Measurements from ENCODE around the gene PSENEN.

PSENEN gene

DNA sequence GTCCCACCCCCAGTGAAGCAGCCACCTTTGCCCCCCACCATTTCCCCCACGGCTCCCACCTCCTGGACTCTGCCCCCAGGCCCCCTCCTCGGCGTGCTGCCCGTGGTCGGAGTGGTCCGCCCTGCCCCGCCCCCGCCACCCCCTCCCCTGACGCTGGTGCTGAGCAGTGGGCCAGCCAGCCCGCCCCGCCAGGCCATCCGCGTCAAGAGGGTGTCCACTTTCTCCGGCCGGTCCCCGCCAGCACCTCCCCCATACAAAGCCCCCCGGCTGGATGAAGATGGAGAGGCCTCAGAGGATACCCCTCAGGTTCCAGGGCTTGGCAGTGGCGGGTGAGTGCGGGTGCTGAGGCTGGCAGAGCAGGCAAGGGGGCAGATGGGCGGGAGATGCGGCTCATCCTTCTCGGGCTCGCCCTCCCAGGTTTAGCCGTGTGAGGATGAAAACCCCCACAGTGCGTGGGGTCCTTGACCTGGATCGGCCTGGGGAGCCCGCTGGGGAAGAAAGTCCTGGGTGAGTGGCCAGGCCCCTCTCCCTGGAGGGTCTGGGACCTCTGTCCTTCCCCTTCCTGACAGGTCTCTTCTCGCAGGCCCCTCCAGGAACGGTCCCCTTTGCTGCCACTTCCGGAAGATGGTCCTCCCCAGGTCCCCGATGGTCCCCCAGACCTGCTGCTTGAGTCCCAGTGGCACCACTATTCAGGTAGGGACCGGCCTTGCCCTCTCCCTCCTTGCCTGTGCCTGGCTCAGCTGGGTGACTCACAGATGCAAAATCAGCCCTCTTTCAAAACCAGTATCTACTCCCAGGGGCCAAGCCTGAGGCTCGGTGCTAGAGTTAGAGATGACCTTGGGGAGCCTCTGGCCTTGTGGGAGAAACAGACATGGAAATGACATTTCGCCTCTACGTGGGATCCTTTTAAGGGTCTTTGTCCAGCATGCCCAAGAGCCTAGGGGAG lies 12.0 kb upstream of the PSENEN start:
- DNase-seq (ENCODE audit: low spot score) = no peak

DNA sequence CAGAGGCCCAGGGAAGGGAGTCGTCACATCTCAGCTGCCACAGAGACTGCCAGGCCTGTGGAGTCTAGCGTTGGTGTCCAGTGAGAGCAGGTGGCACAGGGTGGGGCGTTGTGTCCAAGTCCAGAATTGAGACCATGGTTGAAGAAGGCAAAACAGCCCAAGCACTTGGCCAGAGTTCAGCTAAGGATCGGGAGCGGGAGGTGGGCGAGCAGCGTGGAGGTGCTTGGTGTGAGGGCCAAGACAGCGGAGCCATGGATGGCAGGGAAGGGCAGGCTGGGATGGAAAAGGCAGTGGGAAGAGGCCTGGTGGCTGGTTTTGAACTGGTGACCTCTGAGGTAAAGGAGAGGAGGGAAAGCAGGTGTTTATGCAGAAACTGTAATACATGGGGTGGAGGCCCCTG lies 11.2 kb upstream of the PSENEN start:
- no peak for DNase-seq (ENCODE audit: low spot score)

DNA sequence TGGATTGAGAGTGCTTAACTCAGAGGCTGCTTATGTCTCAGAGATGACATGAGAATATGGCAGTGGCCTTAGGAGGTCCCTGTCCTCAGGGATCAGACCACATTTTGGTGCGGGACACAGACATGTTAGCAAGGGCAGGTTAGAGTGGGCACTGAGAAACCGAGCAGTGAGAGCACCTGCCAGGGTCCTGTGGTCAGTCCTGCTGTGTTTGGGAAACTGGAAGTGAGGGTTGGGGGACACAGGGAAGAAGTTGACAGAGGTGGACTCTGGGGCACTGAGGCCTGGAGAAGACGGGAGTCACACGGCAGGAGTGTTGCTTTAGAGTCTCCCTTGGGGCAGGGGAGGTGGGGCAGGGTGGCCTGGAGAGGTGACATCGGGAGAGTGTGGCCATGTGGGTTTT lies 10.6 kb upstream of the PSENEN start:
- no peak for DNase-seq (ENCODE audit: low spot score)

DNA sequence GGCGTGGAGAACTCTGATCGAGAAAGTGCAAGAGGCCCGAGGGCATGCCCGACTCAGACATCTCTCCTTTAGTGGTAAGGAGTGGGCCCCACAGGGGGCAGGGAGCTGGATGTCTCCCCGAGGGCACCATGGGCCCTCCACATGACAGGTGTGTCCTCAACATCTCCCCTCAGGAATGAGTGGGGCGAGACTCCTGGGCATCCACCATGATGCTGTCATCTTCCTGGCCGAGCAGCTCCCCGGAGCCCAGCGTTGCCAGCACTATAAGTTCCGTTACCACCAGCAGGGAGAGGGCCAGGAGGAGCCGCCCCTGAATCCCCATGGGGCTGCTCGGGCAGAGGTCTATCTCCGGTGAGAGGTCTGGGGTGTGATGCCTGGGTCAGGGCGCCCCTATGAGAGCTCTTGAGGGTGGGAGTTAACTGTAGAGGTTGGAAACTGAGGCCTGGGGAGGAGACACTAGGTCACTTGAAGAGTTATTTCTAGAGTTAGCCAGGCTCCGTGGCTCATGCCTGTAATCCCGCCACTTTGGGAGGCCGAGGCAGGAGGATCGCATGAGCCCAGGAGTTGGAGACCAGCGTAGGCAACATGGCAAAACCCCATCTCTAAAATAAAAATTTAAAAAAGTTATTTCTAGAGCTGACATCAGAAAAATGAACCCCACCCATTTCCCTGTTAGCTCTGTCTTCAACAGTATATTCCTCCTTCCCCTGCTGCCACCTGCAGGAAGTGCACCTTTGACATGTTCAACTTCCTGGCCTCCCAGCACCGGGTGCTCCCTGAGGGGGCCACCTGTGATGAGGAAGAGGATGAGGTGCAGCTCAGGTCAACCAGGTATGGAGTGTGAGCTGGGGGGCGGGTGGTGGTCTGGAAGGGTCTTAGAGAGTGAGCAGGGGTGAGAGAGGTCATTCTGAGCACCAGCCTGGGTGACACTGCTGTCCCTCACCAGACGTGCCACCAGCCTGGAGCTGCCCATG lies 8.3 kb upstream of the PSENEN start:
- DNase-seq (ENCODE audit: low spot score) = no peak

DNA sequence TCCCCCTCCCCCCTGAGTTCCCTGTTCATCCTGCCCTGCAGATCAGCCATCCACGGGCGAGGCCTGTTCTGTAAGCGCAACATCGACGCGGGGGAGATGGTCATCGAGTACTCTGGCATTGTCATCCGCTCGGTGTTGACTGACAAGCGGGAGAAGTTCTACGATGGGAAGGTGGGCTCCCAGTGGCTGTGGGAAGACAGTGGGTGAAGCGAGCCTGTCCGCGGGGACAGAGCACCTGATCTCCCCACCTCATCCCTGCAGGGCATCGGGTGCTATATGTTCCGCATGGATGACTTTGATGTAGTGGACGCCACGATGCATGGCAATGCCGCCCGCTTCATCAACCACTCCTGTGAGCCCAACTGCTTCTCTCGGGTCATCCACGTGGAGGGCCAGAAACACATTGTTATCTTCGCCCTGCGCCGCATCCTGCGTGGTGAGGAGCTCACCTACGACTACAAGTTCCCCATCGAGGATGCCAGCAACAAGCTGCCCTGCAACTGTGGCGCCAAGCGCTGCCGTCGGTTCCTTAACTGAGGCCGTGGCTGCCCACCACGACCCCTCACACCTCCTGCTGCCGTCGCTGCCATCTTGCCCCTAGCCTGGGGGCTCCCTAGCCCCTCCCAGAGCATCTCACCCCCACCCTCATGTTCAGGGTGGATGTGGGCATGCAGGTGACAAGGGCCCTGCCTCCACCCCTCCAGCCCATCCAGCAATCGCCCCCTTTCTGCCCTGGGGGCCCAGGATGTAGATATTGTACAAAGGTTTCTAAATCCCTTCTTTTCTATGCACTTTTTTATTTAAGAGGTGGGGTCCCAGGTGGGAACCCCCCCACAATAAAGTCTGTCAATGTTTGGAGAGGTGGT lies 7.2 kb upstream of the PSENEN start:
- DNase-seq (ENCODE audit: low spot score) = no peak

DNA sequence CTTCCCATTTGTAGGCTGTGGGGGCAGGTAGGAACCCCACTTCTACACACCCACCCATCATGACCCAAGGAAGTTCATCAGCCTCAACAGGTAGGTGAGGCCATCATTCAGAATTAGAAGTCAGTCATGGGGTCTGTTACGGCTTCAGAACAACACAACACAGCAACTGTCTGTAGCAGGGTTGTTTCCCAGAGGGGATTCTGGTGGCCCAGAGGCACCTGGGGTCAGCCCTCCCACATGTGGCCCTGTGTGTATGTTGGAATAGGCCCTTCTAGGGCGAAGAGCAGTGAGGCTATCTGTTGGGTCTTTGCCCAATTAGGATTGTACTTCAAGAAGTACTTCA lies 6.6 kb upstream of the PSENEN start:
- no peak for DNase-seq (ENCODE audit: low spot score)

DNA sequence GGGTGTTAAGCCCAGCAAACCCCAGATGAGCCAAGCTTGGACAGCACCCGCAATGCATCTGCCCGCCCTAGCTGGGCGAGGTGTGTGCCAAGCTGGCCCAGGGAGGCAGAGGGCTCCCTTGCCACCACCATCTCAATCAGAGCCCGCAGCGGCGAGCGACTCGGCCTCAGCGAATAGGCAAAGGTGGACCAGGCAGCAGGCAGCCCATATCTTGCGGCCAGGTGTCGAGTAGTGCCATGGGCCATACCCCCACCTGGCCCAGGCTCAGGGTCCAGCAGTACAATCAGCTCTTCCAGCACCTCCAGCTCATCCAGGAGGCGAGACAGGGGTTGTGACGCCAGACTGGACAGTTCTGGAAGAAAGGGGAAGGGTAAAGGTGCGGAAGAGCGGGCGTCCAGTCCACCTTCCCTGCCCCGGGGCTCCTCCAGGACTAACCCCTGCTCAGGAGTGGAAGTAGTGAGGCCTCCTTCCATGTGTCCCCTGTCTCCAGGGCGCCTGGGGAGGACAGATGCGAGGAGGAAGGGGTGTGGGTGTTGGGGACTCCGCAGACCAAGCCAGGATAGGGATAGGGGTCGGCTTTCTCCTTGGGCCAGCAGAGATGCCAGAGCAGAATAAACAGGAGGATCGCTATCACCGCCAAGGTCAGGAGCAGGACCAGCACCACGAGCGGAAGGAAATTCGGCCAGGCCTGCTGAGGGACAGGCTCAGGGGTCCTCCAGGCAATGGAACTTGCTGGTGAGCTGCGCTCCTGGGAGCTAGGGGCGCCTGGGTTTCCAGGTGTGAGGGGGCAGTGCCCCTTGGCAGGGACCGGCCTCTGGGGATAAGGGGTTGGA lies 6.0 kb upstream of the PSENEN start:
- DNase-seq (ENCODE audit: low spot score) = no peak

DNA sequence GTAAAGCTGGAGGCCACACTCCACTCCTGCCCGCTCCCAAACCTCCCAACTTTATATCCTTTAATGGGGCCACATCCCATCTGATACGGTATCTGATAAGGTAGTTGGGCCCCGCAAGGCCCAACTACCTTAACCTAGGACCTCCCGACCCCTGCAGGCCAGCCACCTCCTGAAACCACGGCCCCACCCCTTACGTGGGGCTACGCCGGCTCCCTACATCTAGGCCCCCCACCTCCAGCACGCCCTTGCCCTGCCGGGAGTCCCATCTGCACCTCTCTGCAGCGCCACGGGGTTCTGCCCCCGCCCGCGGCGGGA lies 5.4 kb upstream of the PSENEN start:
- no peak for DNase-seq (ENCODE audit: low spot score)

DNA sequence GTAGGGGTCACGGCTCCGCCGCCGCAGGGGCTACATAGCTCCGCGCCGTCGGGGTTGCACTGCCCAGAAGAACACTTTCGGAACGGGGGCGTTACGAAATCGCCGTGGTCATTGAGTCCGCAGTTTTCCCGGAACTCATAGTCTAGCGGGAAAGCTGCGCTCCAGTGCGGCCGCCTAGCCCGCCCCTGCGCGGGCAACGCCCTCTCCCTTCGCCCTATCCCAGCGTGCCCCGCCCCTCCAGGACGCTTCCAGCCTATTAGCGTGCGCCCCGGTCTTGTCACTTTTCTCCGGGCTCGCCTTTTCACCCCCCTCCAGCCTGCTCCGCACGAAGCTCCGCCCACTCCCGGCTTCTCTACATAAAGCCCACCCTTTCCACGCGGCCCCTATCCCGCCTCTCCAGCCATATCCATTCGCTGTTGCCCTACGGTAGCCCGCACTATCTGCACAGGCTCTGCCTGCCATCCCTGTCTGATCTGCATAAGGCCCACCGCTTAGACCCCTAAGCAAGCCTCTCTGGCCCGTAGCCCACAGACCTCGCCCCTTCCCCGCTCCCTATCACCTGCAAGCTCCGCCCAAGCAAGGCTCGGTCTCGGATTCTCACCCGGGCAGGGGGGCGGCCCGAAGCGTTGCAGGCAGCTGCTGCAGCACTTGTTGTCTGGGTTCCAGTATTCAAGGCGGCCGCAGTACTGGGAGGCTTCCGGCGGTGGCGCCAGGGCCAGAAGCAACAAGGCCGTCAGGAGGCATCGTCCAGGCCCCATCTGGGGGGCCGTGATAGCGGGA lies 4.8 kb upstream of the PSENEN start:
- DNase-seq (ENCODE audit: low spot score) = peak; percentile 96

DNA sequence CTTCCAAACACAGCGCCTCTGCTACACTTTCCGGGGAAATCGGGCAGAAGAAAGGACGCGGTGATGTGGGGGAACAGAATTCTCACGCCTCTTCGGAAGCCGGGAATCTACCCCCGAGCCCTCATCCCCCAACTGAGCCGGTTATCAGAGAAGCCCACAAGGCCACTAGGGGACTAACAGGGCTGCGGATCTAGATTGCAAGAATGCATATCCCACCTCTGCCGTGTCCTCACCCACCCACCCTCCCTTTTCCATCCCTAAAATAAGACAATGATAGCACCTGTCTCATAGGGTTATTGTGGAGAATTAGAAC lies 4.3 kb upstream of the PSENEN start:
- no peak for DNase-seq (ENCODE audit: low spot score)

DNA sequence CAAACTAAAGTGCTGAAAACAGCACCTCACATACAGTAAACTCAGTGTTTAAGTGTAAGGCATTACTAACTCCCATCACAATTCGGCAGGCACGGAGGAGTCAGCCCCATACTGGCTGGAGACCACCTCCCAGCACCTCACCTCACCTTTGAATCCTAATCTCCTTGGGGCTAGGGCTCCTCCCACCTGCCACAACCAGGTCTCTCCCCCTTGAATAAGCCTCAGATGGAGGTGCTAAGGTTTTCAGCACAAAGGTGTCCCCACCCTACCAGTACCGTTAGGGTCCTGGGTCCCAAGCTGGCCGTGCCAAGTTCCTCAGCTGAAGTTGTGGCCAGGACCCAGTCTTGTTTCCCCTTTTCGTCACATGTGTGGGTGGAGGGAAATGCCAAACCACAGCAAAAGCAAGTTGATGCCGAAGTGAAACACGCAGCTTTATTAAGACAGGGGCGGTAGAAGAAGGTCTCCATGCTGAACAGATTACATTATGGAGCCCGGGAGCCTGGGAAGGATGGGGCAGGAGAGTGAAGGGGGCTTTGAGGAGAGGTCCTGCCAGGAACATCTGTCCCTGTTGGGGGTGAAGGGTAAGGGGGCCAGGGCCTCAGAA lies 3.2 kb upstream of the PSENEN start, which contains the start of gene IGFLR1:
Gene IGFLR1, minus strand, starts transcription at position 332 of the 604 bp plus-strand sequence. CDS start 1,272 bp downstream, outside the sequence.
- peak; percentile 79 for DNase-seq (ENCODE audit: low spot score)

DNA sequence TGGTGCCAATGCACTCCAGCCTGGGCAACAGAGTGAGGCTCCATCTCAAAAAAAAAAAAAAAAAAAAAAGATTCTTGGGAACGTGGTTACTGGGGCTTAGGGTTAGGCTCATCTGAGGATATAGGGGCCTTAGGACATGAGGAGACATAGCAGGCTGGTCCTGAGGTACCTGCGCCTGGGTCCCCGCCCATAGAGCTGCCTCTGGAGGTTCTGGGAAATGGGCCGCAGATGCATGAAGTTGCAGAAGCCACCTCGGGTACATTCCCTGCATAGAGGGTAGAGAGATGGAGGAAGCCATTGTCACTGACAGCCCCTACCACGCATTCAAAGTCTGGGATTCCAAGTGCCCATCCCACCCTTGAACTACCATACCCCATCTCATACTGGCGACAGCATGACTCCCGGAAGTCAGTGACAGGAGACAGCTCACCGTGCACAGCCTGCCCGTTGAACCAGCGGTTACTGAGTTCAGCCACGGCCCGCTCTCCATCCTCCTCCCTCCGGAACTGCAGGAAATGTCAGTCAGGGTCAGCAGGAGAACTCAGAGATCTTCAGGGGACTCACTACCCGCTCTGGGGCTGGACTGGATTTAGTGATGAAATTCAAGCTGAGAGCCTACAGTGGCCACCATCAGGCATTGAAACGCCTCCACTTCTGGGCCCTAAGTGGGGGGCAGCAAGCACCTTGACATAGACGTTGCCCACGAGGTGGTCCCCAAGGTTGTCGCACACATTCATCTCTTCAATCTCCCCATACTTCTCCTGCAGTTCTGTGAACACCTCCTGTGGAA lies 1.6 kb upstream of the PSENEN start:
- no peak for DNase-seq (ENCODE audit: low spot score)

DNA sequence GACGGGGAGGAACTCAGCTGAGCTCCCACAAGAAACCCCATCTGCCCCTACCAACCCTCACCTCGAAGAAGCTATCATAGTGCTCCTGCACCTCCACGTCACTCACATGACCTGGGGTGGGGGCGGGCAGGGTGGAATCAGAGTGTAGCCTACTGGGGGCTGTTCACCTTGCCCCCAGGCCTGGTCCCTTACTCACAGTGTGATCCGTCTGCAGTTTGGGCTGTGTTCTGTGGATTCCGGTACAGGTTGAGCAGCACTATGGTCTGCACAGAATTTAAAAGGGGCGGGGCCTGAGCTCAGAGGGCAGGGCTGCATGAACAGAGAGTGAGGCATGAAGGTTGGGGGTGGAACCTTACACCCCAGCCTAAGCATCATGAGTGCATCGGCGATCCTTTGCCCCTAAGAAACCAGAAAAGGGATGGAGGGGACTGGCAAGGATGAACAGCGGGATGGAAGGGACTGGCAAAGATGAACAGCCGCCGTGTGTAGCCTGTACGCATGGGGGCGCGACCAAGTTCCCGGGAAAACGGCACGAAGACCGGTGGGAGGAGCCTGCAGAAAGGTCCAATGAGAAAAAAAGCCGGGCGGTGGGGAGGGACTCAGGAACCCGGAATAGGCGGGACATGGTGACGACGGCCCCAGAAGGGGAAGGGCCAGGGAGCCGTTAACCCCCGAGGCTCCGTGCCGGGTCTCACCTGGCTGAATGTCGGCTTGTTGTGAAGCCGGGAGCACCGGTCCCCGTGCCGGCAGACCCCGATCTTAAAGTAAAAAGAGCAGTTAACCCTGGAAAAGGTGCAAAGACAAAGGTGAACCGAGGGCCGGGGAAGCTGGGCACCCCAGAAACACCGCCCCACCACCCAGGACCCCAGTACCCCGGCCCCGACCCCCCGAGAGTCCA lies 772 bp upstream of the PSENEN start:
- DNase-seq (ENCODE audit: low spot score) = peak; percentile 95

DNA sequence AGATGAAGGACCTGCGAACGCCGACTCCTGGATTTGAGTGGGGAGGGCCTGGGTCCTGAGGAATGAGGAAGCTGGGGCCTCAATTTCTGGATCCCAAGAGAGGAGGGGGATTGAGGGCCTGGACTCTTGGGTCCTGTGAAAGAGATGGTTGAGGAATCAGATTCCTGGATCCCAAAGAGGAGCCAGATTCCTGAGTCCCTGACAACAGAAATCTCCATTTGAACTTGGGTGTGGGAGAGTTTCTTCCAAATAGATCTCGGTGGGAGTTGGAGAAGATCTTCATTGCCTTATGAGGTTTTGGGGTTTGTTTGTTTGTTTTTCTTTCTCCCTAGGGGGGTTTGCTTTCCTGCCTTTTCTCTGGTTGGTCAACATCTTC lies 624 bp downstream of the PSENEN start:
- DNase-seq (ENCODE audit: low spot score) = no peak

DNA sequence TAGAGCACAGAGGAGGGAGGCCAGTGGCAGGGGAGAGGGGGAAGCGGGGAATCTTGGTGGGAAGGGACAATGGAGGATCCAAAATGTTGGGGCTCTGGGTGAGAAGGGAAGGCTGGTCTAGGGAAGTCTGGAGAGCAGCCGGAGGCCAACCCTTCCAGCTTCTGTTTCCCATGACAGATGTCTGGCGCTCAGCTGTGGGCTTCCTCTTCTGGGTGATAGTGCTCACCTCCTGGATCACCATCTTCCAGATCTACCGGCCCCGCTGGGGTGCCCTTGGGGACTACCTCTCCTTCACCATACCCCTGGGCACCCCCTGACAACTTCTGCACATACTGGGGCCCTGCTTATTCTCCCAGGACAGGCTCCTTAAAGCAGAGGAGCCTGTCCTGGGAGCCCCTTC lies 1.1 kb downstream of the PSENEN start:
- no peak for DNase-seq (ENCODE audit: low spot score)

DNA sequence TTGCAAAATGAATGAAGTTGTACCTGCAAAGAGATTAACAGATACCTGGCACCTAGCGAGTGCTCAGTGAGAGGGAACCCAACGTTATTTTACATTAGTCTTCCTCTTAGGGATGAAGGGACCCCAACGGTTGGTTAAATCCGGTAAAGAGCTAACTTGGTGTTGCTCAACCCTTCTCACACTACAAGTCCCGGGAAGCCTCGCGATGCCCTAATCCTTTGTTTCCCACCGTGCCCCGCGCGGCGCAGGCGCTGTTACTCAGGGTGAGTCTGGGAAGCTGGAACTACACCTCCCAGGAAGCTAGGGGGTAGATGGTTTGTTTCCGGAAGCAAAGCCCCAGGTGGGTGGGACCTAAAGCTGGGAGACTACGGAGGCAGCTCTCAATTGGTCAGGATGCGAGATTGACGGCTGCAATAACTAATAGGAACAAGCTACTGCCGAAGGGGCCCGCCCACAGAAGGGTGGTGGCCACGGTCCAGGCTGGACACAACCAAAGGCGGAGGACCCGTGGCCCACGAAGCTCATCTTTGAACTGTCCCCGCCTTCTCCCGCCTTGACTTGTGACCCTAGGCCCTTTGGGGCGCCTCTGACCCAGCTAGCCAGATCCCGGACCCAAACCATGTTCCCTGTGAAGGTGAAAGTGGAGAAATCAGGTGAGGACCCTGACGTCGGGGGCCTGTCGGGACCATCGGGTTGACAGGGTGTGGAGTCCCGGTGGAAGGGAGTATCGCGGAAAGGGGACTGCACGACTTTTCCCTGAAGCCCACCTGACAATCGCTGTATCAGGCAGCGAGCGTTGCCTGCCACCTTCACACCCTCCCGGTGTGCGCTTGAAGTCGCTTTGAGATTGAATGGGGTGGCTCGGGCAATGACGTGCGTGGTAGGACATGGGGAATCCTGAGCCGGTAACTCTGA lies 2.9 kb downstream of the PSENEN start, which contains the start of gene LIN37:
Gene LIN37, plus strand, starts transcription at position 471 of the 915 bp plus-strand sequence. Its CDS starts 149 bp downstream, at position 620.
- DNase-seq (ENCODE audit: low spot score) = peak; percentile 100

DNA sequence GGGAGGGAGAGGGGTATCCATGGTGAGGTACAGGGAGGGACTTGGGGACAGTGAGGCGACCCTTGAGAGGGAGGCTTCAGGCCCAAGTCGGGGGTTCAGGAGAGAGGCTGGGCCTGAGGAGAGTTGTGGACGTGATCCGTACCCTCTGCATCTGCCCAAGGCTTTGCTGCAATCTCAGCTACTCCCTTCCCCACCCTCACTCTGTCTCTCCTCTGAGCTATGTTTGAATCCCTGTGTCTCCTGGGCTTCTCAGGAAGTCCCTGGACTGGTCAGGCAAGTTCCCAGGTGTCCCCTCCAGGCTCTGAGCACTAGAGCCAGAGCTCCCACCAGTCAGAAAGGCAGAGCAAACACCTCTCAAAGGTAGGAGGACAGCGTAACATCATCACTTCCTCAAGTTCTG lies 4.7 kb downstream of the PSENEN start:
- DNase-seq (ENCODE audit: low spot score) = no peak
